ACC112 (cell line): ENCODE results near the gene HIBCH.

Source experiments
- H2AFZ ChIP-seq: fragments of 200-600 bp; sonication (generic); one replicate; pipeline ENCODE4 v1.6.0; 2017; ENCODE audit warnings: antibody characterized with exemption, low read length; ENCODE audit not compliant: unreplicated experiment
- H3K27ac ChIP-seq: fragments of 200-600 bp; sonication (generic); 2 replicates; pipeline ENCODE4 v1.5.1; 2014; ENCODE audit warnings: low read depth, mild to moderate bottlenecking, antibody characterized with exemption, low read length, moderate library complexity
- H3K27me3 ChIP-seq: fragments of 200-600 bp; sonication (generic); 2 replicates; pipeline ENCODE4 v1.6.1; 2014; ENCODE audit warnings: mild to moderate bottlenecking, antibody characterized with exemption, low read length, moderate library complexity, mixed read lengths; ENCODE audit not compliant: insufficient read depth
- H3K36me3 ChIP-seq: fragments of 200-600 bp; sonication (generic); 2 replicates; pipeline ENCODE4 v1.6.1; 2016; ENCODE audit warnings: mild to moderate bottlenecking, antibody characterized with exemption, low read length, moderate library complexity, mixed read lengths; ENCODE audit not compliant: insufficient read depth
- H3K4me1 ChIP-seq: fragments of 200-600 bp; sonication (generic); one replicate; pipeline ENCODE4 v1.6.1; 2016; ENCODE audit warnings: low read length, mixed read lengths; ENCODE audit not compliant: insufficient read depth, unreplicated experiment, control insufficient read depth
- H3K4me3 ChIP-seq: fragments of 200-600 bp; sonication (generic); 2 replicates; pipeline ENCODE4 v1.5.1; 2014; ENCODE audit warnings: mild to moderate bottlenecking, low read depth, low read length
- H3K79me2 ChIP-seq: fragments of 200-600 bp; sonication (generic); one replicate; pipeline ENCODE4 v1.6.0; 2016; ENCODE audit warnings: low read length; ENCODE audit not compliant: control insufficient read depth, unreplicated experiment, insufficient read depth

HIBCH gene

GRCh38 chr2:190213441-190214335, 105.9 kb downstream of the HIBCH start:
- no peak overlapping the region for H2AFZ ChIP-seq
- peaks cover 22% of the 10 kb centered on the region for H3K4me1 ChIP-seq
- H3K27me3 ChIP-seq = no peaks in the 10 kb centered on the region
- no peaks in the 10 kb centered on the region for H3K79me2 ChIP-seq
- H3K4me3 ChIP-seq = no peak overlapping the region
- peaks cover 3% of the 10 kb centered on the region for H3K36me3 ChIP-seq
- H3K27ac ChIP-seq = no peak overlapping the region

- Histone ChIP-seq H3K4me1 (peaks cover 24% of the 10 kb centered on the region), H3K36me3 (peaks cover 3% of the 10 kb centered on the region), H3K27me3 (no peaks in the 10 kb centered on the region), H3K79me2 (no peaks in the 10 kb centered on the region), H3K27ac (no peak overlapping the region), H3K4me3 (no peak overlapping the region), H2AFZ (no peak overlapping the region)
These were observed 109.2 kb downstream of the HIBCH start for GRCh38 chr2:190210471-190210870.

- Histone ChIP-seq H3K4me1 (peaks cover 15% of the 10 kb centered on the region), H3K4me3 (no peak overlapping the region), H2AFZ (no peak overlapping the region), H3K27me3 (no peaks in the 10 kb centered on the region), H3K79me2 (no peaks in the 10 kb centered on the region), H3K27ac (no peak overlapping the region), H3K36me3 (peaks cover 3% of the 10 kb centered on the region)
These were observed 110.1 kb downstream of the HIBCH start for GRCh38 chr2:190209559-190209958.

- peaks cover 6% of the 10 kb centered on the region for H3K4me1 ChIP-seq
- H3K79me2 ChIP-seq = no peaks in the 10 kb centered on the region
- H3K27ac ChIP-seq = no peak overlapping the region
- H3K36me3 ChIP-seq = peaks cover 4% of the 10 kb centered on the region; the same call in 1 of the 2 replicates
- no peak overlapping the region for H2AFZ ChIP-seq
- no peaks in the 10 kb centered on the region for H3K27me3 ChIP-seq
- H3K4me3 ChIP-seq = no peak overlapping the region
These were observed 111.7 kb downstream of the HIBCH start for GRCh38 chr2:190207930-190208329.

GRCh38 chr2:190205657-190206056, 114.0 kb downstream of the HIBCH start:
- no peak overlapping the region for H3K27ac ChIP-seq
- H3K4me3 ChIP-seq = no peak overlapping the region
- H3K79me2 ChIP-seq = no peaks in the 10 kb centered on the region
- H3K36me3 ChIP-seq = 0 out of 2 replicates have a peak, but pooled peaks cover 4% of the 10 kb centered on the region
- no peak overlapping the region for H2AFZ ChIP-seq
- peaks cover 6% of the 10 kb centered on the region for H3K4me1 ChIP-seq
- H3K27me3 ChIP-seq = no peaks in the 10 kb centered on the region

- no peaks in the 10 kb centered on the region for H3K27me3 ChIP-seq
- no peak overlapping the region for H3K4me3 ChIP-seq
- no peak overlapping the region for H2AFZ ChIP-seq
- 0 out of 2 replicates have a peak, but pooled peaks cover 4% of the 10 kb centered on the region for H3K36me3 ChIP-seq
- H3K27ac ChIP-seq = no peak overlapping the region
- H3K79me2 ChIP-seq = no peaks in the 10 kb centered on the region
- H3K4me1 ChIP-seq = peaks cover 6% of the 10 kb centered on the region
These were observed 117.0 kb downstream of the HIBCH start for GRCh38 chr2:190202604-190203003.

GRCh38 chr2:190202018-190202417, 117.6 kb downstream of the HIBCH start:
- H3K27ac ChIP-seq = no peak overlapping the region
- no peaks in the 10 kb centered on the region for H3K79me2 ChIP-seq
- no peak overlapping the region for H3K4me3 ChIP-seq
- peaks cover 11% of the 10 kb centered on the region for H3K4me1 ChIP-seq
- no peak overlapping the region for H2AFZ ChIP-seq
- H3K27me3 ChIP-seq = no peaks in the 10 kb centered on the region
- H3K36me3 ChIP-seq = peaks cover 10% of the 10 kb centered on the region; the same call in 1 of the 2 replicates

- Histone ChIP-seq H3K79me2 (no peaks in the 10 kb centered on the region), H3K27ac (no peak overlapping the region), H3K4me3 (no peak overlapping the region), H2AFZ (no peak overlapping the region), H3K4me1 (peaks cover 16% of the 10 kb centered on the region), H3K27me3 (no peaks in the 10 kb centered on the region), H3K36me3 (peaks cover 14% of the 10 kb centered on the region; the same call in 1 of the 2 replicates)
These were observed 119.0 kb downstream of the HIBCH start for GRCh38 chr2:190200603-190201002.

- Histone ChIP-seq H3K36me3 (peaks cover 14% of the 10 kb centered on the region; the same call in 1 of the 2 replicates), H3K27ac (no peak overlapping the region), H3K79me2 (no peaks in the 10 kb centered on the region), H2AFZ (no peak overlapping the region), H3K4me1 (peaks cover 16% of the 10 kb centered on the region), H3K4me3 (no peak overlapping the region), H3K27me3 (no peaks in the 10 kb centered on the region)
These were observed 120.1 kb downstream of the HIBCH start for GRCh38 chr2:190199530-190199929.

GRCh38 chr2:190199109-190199508, 120.5 kb downstream of the HIBCH start:
- peaks cover 14% of the 10 kb centered on the region; the same call in 1 of the 2 replicates for H3K36me3 ChIP-seq
- no peak overlapping the region for H3K27ac ChIP-seq
- no peak overlapping the region for H3K4me3 ChIP-seq
- H3K79me2 ChIP-seq = no peaks in the 10 kb centered on the region
- no peaks in the 10 kb centered on the region for H3K27me3 ChIP-seq
- H2AFZ ChIP-seq = no peak overlapping the region
- peaks cover 16% of the 10 kb centered on the region for H3K4me1 ChIP-seq
